Psoas muscle (tissue), 8 donors: ENCODE data around the gene SPTBN1. TPM values are rescaled to one million over a fixed set of nuclear protein-coding genes. Genes with fewer than 3 reads are reported as not detected.

Experiments
- ATAC-seq, 4 donors: fragments of 200-7000 bp; cut with Tn5 transposase; one replicate each; pipeline ENCODE4 v1.9.1; 2020; ENCODE audit warnings: moderate library complexity in 3 of 4, mild to moderate bottlenecking in 2 of 4
- DNase-seq, 2 donors: peaks; one replicate each; pipeline ENCODE4 v3.0.0-alpha.2; 2020
- H3K27ac ChIP-seq: fragments of 200-600 bp; one replicate; pipeline ENCODE4 v1.8.0; 2022
- H3K27me3 ChIP-seq, 3 donors: fragments of 200-600 bp in 1 of 3; one replicate each; pipeline versions ENCODE4 v1.6.1 to v1.8.0; 2013 to 2022; ENCODE audit warnings: low read length in 2 of 3, mild to moderate bottlenecking in 2 of 3, moderate library complexity in 1 of 3; ENCODE audit not compliant: insufficient read depth in 3 of 3
- H3K36me3 ChIP-seq, 2 donors: fragments of 200-600 bp in 1 of 2; one replicate each; pipeline versions ENCODE4 v1.6.1 to v1.8.0; 2013 to 2022; ENCODE audit warnings: low read depth in 1 of 2, mild to moderate bottlenecking in 1 of 2, moderate library complexity in 1 of 2; ENCODE audit not compliant: insufficient read depth in 1 of 2
- H3K4me1 ChIP-seq: fragments of 200-600 bp; one replicate; pipeline ENCODE4 v1.8.0; 2022
- H3K4me3 ChIP-seq: fragments of 200-600 bp; one replicate; pipeline ENCODE4 v1.8.0; 2022; ENCODE audit warnings: mild to moderate bottlenecking
- H3K9me3 ChIP-seq: fragments of 200-600 bp; one replicate; pipeline ENCODE4 v1.8.0; 2022
- CTCF ChIP-seq: fragments of 200-600 bp; IDR thresholded peaks from one replicate; pipeline ENCODE4 v1.8.0; 2022; ENCODE audit warnings: antibody characterized with exemption
- WGBS, 3 donors: extraction: QIAGEN DNeasy Blood & Tissue Kit; methylation state at CpG; one replicate each; pipeline versions ENCODE4 v1.1.6 to v1.1.7; 2013; 5-methylcytosine and 5-hydroxymethylcytosine counted together
- intact Hi-C, 2 donors: fragments of 100-400 bp; cut with DNase I; formaldehyde crosslinking; loops; one replicate each; pipeline versions ENCODE4 v1.11.0 to v1.14.2; 2022
- polyA plus RNA-seq, 3 donors: library from polyadenylated mRNA; stranded (reverse); fragments of 200-250 nt; gene quantifications; one replicate each; pipeline ENCODE4 v1.2.3, GENCODE V29; 2013
- total RNA-seq, 4 donors: library from RNA; stranded (reverse); fragmentation: NEBNext Ultra II Directional in 2 of 4; extraction: Animal tissue kit (Norgen Biotek cat#: 25700) in 2 of 4; gene quantifications; one replicate each; pipeline versions ENCODE4 v1.2.1 to v1.2.4, GENCODE V29; 2021 to 2023
- donor health status: healthy with polysubstance abuse.
- donor health status: DM: no; HTN: no; CAD: no; lungs with moderate emphysema.
- donor health status: Bipolar disorder and iron deficiency.
- donor health status: healthy.
- donor health status: DM: yes; HTN: yes; CAD: no.
- donor health status: DM: no; HTN: no; CAD: no.
- donor health status: DM: no; HTN: no; CAD: no.
- donor health status: DM: yes; HTN: yes; CAD: no.

Gene SPTBN1
- total and polyA plus RNA-seq, 7 donors: 22.9 to 180 (median 87.8) TPM

DNA sequence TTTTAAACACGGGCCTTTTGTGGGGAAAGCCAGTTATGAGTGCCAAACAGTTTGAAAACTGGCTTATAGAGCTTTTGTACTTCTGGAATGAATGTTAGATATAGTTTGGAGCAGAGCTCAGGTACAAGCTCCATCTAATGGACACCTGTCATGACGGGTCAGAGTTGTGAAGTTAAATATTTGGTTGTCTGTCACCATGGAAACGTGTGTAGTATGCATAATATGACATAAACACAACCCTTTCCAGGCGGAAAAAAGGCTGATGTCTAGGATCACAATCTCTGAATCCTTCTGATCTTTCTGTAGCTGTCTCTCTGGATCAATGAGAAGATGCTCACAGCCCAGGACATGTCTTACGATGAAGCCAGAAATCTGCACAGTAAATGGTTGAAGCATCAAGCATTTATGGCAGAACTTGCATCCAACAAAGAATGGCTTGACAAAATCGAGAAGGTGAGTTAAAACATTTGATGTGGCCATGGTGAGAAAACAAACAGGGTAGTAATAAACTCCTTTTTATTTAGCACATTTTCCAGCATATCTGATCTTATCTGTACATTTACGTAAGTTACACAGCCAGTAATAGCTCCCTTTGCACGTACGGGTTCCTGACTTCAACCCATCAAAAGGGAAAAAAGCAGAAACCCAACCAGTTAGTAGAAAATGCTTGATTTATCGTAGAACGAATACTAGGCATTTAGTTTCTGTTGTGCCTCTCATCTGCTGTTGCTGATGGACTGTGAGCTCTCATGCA, 186.7 kb downstream of the SPTBN1 start:
- DNase-seq: no peak
- H3K4me3 ChIP-seq: no peak overlapping the region
- intact Hi-C loops: no loop called here
- H3K36me3 ChIP-seq: peaks cover 9 to 73% of the 10 kb centered on the region in 2 donors
- 72 to 79% (median 77%) methylated on average over 11 of the region's 11 CpGs for WGBS, 3 donors
- H3K4me1 ChIP-seq: peaks cover 7% of the 10 kb centered on the region
- no peak for ATAC-seq
- no peak for TF ChIP-seq CTCF
- H3K9me3 ChIP-seq: no peaks in the 10 kb centered on the region
- H3K27ac ChIP-seq: no peak overlapping the region
- H3K27me3 ChIP-seq: no peaks in the 10 kb centered on the region

DNA sequence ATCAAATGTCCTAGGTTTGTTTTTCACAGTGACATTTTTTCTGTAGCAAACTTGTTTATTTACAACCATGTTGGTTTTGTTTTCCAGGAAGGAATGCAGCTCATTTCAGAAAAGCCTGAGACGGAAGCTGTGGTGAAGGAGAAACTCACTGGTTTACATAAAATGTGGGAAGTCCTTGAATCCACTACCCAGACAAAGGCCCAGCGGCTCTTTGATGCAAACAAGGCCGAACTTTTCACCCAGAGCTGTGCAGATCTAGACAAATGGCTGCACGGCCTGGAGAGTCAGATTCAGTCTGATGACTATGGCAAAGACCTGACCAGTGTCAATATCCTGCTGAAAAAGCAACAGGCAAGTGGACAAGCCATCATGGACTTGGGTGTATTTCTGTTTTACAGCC, 188.1 kb downstream of the SPTBN1 start:
- Histone ChIP-seq H3K4me1 (peaks cover 7% of the 10 kb centered on the region), H3K27ac (no peak overlapping the region), H3K27me3 (no peaks in the 10 kb centered on the region), H3K9me3 (no peaks in the 10 kb centered on the region), H3K36me3 (peaks cover 11 to 73% of the 10 kb centered on the region in 2 donors), H3K4me3 (no peak overlapping the region)
- intact Hi-C loops: no loop called here
- WGBS, 3 donors: 88 to 90% (median 89%) methylated on average over 4 of the region's 4 CpGs
- ATAC-seq (no peak), DNase-seq (no peak)
- no peak for TF ChIP-seq CTCF

DNA sequence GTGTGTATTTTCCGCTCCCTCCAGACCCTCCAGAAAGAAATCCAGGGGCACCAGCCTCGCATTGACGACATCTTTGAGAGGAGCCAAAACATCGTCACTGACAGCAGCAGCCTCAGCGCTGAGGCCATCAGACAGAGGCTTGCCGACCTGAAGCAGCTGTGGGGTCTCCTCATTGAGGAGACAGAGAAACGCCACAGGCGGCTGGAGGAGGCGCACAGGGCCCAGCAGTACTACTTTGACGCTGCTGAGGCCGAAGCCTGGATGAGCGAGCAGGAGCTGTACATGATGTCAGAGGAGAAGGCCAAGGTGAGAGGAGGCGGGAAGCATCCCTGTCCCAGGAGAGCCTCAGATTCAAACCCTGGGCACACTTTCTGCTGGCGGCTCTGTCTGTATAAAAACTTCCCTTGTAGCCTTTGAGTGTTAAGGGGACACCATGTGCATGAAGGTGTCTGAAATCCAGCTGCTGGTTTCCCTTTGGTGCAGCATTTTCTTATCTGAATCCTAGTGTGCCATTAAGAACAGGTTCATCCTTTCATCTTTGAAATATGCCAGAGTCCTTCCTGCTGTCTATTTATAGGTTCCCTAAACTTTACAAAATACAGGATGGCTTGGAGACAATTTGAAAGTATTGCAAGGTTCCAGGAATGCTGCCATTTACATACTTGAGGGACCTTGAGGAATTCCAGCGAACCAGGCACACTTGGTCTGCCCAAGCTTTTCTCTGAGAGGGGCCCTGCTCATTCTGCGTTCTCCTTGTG, 190.2 kb downstream of the SPTBN1 start:
- no peak for ATAC-seq
- 94 to 97% (median 95%) methylated on average over 16 of the region's 16 CpGs for WGBS, 3 donors
- peaks cover 16 to 86% of the 10 kb centered on the region in 2 donors for H3K36me3 ChIP-seq
- no peaks in the 10 kb centered on the region for H3K9me3 ChIP-seq
- no peaks in the 10 kb centered on the region for H3K4me1 ChIP-seq
- no peak overlapping the region for H3K27ac ChIP-seq
- no peaks in the 10 kb centered on the region for H3K27me3 ChIP-seq
- no peak for DNase-seq
- no peak overlapping the region for H3K4me3 ChIP-seq
- intact Hi-C loops: no loop called here
- no peak for TF ChIP-seq CTCF

DNA sequence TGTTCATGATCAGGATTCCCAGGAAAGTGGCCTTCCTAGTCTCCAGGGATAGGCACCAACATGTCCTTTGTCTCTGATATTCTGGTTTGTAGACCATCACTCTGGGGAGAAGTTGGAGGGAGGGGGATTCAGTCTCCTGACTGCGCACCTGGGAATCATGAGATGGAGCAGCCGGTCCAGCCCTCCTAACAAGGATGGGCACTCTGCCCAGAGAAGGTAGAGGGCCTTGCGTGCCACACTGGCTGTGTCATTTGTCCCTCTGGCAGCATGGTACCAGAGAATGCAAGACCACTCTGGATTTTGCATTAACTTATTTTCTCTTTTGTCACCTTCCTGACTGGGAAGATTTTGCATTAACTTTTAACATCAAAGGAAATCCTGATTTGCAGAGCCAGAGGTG, 192.1 kb downstream of the SPTBN1 start:
- no peak for ATAC-seq
- peaks cover 15 to 100% of the 10 kb centered on the region in 2 donors for H3K36me3 ChIP-seq

More for the DNA sequence above, 192.1 kb downstream of the SPTBN1 start:
- H3K9me3 ChIP-seq: no peaks in the 10 kb centered on the region
- H3K4me1 ChIP-seq: no peaks in the 10 kb centered on the region
- DNase-seq: no peak
- no peaks in the 10 kb centered on the region for H3K27me3 ChIP-seq
- 82 to 90% (median 84%) methylated on average over 3 of the region's 3 CpGs for WGBS, 3 donors
- H3K27ac ChIP-seq: no peak overlapping the region
- intact Hi-C loops: no loop called here
- no peak for TF ChIP-seq CTCF
- H3K4me3 ChIP-seq: no peak overlapping the region
